ENCODE results near the gene INTS1. TPM values are rescaled to one million over a fixed set of nuclear protein-coding genes. Genes with fewer than 3 reads are reported as not detected.
A peak's percentile ranks its signal among the peaks of the same experiment; 100 is the strongest.
"Not testable (repeated sequence)": the region's sequence is repeated elsewhere in the genome, so short reads cannot be mapped to it uniquely, and the experiment has no call there.

Gene INTS1
- total RNA-seq, 1 donor from 2014 or later = 15.8 TPM

DNA sequence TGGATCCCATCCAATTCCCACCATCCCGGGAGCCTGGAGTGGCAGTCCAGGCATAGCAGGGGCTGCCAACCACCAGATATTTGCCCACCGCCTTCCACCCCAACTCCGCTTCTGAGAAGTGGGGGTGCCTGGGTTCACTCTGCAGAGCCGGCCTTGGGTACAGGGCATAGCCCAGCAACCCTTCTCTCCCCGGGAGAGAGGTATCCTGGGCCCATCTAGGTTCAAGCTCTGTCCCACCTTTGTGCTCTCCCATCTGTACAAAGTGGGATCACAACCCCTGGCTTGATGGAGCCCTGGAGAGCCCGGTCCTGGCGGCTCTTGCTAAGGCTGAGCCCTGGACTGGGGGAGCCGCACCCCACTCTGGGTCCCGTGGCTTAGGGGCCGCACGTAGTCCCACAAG is 57.1 kb downstream of the INTS1 start:
- DNase-seq = no peak

DNA sequence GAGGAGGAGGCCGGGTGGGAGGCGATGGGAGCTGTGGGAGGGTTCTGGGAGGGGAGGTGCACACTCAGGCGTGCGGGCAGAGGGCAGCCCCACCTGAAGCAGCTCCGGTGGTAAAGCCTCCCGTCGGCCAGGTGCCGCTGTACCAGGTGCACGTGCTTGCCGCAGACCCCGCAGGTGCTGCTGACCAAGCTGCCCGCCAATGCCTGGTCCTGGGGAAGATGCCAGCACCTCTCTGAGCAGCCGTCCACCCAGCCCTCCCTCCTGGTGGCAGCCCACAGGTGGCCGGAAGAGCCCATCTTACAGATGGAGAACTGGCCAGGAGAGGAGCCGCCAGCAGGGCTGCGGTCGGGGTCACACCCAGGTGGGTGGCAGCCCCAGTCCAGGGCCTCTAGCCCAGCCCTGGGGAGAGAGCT is 57.6 kb downstream of the INTS1 start:
- no peak for DNase-seq

DNA sequence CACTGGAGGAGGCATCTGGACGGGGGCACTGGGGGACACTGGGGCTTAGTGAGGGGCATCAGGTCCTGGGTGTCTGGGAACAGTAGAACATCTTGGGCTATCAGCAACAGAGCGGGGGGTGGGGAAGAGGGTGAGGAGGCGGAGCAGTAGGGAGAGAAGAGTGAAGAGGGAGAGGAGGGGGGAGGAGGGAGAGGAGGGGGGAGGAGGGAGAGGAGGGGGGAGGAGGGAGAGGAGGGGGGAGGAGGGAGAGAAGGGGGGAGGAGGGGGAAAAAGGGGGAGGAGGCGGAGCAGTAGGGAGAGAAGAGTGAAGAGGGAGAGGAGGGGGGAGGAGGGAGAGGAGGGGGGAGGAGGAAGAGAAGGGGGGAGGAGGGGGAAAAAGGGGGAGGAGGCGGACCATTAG is 58.2 kb downstream of the INTS1 start:
- peak; percentile 84 for DNase-seq

DNA sequence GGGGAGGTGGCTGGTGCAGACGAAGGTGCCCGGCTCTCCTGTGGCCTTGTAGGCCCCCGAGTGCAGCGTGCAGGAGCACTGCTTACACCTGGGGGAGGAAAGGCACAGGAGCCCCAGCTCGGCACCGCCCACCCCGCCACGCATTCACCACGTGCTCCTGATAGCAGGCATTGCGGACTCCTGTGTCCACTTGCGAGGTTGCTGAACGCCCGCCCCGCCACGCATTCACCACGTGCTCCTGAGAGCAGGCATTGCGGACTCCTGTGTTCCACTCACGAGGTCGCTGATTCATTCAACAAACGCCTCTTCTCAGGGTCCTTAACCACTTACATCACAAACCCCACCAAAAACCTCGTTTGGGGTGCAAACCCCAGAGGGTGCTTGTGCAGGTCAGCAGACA is 58.8 kb downstream of the INTS1 start:
- DNase-seq = no peak

DNA sequence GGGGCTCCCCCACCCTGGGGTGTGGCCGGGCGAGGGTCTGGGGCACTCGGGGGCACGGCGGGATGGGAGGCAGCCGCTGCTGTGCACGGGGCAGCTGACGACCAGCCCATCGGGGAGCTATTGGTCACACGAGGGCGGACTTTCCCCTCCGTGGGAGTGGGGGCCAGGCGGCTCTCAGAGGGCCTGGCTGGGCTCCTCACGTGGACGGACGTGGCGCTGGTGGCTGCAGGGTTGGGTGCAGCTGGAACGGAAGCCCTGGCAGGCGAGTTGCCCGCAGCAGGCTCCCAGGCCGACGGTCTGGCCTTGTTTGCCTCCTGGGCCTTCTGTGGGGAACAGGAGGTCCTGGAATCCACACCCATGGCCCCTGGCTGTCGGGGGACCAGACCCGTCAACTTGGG is 59.3 kb downstream of the INTS1 start:
- DNase-seq = no peak

DNA sequence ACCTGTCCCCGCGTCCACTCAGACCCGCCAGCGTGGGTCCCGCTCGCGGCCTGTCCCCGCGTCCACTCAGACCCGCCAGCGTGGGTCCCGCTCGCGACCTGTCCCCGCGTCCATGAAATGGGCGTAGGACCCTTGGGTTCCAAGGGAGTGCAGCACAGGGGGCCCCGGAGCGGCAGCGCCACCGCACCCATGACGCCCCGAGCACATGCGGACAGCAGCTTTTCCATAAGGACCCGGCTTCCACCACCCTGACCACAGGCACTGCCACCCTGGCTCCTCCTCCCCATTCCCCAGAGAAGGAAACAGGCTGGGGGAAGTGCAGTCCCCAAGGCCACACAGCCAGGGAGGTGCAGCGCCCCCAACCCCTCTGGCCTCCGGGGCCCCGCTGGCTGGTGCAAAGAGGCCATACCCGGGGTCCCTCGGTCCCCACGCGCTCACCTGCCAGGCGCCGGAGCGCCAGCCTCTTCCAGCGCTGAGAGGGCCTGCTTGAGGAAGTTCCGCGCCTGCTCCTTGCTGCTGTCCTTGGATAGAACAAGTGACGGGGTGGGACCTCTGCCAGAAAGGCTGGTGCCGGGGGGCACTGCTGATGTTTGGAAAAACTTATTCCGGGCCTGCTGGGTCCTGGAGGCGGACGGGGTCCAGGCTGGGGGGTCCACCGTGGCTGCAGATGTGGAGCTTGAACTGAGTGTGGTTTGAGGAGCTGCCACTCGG is 59.8 kb downstream of the INTS1 start:
- no peak for DNase-seq

DNA sequence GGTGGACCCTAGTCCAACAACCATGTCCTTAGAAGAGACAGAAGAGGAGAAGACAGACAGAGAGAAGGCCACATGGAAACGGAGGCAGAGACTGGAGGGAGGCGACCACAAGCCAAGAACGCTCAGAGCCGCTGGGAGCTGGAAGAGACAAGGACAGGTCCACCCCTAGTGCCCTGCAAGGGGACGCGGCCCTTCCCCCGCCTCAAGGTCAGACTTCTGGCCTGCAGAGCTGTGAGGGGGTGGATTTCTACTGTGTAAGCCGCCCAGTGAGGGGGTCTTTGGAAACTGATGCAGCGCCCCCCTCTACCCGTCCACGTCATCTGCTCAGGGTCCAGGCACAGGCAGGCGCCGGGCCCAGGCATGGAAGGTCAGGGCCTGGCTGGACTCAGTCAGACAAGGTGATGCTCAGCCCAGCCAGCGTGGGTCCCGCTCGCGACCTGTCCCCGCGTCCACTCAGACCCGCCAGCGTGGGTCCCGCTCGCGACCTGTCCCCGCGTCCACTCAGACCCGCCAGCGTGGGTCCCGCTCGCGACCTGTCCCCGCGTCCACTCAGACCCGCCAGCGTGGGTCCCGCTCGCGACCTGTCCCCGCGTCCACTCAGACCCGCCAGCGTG is 60.5 kb downstream of the INTS1 start:
- not testable (repeated sequence) for DNase-seq

DNA sequence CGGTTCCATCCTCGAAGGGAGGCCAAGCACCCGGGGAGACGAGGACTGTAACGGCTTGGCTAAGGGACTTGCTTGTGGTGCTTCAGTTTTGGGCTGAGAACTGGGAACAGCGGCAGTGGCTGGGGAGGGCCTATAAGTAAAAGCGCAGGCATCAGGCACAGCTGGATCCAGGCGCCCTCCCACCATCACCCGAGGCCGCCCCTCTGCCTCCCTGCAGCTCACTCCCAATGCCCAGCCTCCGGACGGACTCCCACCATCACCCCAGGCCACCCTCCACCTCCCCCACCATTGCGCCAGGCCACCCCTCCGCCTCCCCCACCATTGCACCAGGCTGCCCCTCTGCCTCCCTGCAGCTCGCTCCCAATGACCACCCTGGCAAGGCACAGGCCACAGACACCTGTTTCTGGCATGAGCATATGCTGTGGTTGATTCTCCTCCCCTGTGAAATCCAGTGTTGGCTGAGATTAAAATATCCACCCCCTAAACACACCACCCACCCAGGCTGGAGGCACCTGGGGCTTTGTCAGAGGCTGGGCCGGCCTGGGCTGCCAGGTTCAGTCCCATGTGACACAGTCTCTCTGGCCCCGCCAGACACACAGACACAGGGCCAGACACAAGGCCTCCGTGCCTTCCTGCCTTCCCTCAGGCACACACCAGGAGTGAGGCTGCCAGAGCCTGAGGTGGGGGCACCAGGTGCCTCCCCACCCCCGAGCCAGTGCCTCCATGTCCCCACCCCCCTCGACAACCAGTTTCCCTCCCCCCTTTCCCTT is 61.6 kb downstream of the INTS1 start:
- DNase-seq = no peak

DNA sequence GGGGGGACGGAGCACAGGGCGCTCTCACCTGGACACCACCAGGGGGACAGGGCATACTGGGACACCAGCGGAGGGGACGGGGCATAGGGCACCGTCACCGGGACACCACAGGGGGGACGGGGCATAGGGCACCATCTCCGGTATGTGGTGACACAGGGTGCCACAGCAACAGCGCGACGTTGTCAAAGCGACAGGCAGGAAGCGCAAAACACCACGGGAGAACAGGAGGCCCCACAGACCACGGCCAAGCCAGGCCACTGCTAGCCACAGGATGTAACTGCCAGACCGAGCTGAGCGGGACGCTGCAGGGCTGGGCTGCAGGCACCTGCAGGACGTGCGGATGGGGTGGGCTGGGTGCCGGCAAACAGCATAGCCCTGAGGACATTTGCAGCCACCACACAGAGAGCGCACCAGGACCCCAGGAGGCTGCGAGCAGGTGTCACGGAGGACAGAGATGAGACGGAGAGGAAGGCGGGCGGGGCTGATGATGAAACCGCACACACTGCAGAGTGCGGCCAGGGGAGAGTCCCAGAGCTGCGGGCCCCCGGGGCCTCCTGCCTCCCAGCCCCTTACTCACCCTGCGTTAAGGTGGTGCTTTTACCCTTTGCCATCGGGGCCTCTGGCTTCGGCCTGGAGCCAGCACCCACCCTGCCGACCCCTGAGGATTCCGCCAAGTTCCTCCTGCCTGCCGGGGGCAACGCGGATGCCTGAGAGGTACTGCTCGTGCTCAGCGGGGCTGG is 62.4 kb downstream of the INTS1 start:
- DNase-seq = no peak

DNA sequence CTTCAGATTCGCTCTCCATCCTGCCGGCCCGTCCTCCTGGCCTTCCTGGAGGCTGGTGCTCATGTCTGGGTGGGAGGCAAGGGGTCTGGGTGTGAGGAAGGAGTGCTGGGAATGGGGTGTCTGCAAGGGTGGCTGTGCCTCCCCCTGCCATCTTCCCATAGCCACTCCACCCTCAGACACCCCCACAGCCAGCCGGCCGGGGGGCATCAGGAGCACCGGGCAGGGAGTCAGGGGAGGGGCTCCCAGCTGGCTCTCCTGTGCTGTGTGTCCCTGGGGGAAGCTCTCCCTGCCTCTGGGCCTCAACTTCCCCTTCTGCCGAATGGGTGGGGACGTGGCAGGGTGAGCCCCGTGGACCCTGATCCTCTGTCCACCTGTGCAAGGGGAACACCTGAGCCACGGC is 63.6 kb downstream of the INTS1 start:
- no peak for DNase-seq

DNA sequence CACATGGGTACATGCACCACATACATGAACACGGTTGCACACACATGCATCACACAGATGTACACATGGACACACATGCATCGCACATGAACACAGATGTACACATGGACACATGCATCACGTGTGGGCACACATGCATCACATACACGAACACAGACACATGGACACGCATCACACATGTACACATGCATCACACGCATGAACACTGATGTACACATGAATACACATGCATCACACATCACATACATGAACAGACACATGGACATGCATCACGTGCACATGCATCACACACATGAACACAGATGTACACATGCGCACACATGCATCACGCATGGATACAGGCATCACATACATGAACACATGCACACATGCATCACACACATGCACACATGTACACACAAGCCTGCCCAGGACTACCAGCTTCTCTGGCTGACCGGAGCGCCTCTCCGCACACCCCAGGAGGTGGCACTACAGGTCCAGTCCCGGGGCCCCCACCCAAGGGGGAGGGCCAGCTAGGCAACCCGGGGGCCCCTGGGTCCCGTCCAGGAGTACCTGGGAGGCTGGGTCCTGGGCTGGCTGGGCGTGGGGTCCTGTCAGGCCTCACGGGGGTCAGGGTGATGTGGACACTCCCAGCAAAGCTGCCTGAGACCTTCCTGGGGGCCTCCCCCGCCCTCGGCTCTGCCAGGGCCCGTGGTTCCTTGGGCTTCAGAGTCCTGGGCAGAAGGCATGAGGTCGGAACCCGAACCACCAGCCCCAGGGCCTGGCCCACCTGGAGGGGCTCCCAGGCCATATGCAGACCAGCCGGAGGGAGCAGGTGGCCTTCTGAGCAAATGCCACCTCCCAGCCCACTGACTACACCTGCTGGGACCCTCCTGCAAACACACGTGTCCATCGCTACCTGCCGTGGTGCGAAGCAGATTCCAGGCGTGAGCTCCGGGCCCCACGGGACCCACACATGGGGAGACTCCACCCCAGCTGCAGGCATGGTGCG is 64.5 kb downstream of the INTS1 start:
- DNase-seq = no peak

DNA sequence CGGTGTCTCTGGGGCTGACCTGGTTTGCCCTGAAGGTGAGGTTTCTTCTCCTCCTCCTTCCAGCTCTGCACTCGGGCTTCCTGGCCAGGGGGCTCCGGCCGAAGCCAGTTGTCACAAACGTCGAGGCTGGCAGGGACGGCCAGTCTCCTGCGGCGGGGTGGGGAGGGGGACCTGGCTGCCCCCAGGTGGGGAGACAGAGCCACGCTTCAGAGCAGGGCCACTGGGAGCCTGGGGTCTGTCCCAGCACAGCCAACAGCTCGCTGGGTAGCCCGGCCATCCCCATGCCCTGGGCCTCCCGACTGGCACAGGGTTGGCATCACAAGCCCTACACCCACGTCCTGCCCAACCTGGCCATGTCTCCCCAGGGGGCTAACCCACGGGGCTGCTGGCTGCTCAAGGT is 65.4 kb downstream of the INTS1 start:
- DNase-seq = no peak

DNA sequence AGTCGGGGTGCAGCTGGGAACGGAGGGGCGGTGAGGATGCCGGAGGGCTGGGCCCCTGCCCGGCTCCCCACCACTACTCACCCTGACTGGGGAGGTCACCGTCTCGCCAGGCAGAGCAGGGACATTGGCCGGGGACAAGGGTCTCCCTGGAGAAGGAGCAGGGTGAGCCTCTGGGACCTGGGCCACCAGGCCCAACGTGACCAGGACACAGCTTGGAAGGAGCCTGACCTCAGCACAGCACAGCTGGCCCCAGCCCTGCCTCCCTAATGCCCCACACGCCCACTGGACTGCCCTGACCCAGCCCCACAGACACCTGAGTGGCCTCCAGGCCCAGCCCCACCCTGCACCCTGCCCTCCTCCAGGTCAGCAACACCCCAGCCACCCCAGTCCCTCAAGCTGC is 66.0 kb downstream of the INTS1 start:
- no peak for DNase-seq

DNA sequence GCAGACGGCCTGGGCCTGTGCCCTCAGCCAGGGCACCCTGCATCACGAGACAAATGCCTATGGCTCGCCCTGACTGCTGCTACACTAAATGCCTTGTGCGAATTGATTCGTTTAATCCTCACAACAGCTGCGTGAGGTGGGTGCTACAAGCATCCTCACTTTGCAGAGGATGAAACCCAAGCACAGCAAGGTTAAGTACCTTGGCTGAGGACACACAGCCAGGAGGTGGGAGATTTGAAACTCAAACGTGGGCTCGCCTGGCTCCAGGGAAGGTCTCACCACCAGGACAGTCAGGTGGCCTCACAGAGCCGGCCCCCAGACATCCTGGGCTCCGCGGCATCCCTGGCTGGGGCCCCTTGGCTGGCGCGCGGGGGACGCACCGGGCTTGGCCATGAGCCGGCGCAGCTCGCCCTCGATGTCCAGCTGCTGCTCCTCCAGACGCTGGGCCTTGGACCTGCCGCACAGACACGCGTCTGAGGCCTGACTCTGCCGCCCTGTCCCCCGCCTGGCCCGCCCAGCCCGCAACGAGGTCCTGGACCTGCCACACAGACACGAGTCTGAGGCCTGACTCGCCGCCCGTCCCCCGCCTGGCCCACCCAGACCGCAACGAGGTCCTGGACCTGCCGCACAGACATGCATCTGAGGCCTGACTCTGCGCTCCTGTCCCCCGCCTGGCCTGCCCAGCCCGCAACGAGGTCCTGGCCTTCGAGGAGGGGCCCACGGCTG is 66.9 kb downstream of the INTS1 start:
- DNase-seq = no peak

DNA sequence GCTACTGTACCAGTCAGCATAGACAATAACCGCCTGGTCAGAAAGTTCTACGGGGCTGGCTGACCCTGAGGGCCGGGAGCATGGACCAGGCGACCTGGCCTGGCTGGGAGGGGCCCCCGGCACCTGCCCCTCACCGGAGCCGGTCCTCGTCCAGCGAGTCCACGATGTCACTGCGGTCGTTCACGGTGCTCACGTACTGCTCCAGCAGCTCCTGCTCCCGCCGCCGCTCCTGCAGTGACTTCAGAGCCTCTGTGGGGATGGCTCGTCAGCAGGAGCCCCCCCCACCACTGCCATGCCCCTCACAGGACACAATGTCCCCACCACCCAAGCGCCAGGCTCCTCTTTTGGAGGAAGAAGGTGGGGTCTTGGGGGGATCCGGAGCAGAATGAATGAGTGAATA is 67.6 kb downstream of the INTS1 start:
- DNase-seq = no peak

DNA sequence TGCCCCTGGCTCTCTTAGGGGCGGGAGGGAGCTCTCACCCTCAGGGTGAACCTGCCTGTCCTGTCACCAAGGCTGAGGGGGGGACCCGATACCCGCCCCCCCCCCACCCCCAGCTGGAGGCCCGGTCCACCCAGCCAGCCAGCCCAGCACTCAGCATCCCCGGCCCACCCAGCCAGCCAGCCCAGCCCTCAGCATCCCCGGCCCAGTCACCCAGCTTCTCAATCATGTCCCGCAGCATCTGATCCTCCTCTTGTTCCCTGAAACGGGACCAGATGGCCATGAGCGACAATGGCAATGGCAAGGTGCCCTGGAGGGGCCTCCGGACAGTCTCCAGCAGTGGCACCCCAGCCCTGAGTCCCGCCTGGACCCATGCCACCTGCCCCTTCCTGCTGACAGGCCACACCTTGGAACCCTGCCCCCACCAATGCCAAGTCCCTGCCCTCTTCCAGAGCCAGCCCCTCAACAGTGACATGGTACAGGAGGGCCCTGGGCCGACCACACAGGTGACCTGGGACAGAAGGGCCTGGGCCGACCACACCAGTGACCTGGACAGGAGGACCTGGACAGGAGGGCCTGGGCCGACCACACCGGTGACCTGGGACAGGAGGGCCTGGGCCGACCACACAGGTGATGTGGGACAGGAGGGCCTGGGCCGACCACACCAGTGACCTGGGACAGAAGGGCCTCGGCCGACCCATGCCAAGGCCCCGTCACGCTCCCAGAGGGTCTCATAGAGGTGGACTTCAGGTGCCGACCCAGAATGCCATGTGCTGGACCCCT is 69.1 kb downstream of the INTS1 start:
- no peak for DNase-seq

DNA sequence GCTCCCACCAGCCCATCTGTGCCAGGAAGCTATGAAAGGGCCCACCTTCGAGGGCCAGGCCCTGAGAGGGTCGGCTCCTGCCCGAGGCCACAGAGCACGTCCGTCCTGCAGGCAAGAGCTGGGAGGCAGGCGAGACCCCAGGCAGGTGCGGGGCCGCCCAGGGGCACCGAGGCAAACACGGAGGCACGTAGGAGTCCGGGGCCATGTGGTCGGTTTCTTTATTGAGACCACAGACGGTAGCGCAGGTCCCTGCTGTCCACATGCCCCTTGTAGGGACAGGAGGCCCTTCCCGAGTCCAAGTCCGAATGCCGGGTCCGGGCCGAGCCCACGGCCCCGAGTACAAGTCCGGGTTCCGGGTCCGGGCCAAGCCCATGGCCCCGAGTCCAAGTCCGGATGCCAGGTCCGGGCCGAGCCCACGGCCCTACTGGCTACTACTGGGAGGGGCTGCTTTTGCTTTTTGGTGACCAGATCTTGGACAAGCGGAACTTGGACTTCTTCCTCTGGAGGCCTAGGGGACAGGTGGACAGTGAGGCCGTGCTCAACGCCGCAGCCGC is 69.9 kb downstream of the INTS1 start:
- DNase-seq = no peak

DNA sequence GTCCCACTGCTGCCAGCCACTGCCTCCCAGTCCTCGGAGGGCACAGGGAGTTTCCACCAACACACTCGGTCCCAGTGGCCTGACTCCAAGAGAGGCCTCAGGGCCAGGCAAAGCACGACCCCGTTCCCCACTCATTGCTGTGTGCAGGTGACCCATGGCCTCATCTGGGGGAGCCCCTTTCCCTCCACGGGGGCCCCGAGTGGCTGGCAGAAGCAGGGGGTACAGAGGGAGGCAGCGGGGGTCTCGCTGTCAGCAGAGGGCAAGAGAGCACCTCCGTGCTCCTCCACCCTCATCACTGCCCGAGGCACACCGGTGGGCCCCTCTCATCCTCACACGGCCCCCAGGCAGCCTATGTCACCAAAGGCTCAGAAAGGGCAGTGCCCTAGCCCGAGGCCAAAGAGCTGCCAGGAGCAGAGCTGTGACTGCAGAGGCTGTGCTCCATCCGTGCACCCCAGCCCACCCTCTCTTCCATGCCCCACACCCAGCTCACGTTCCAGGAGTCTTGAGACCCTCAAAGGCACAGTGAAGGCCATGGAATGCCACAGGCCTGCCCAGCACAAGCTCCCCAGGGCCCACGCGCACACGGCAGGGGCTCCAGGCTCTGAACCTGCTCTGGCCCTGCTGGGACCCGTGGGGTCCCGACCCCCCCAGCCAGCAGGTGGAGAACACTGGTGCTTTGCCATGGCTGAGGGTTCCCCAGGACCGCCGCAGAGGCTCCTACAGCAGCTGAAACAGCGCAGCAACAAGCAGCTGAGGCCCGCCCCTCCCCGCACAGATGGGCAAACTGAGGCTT is 70.9 kb downstream of the INTS1 start:
- no peak for DNase-seq
